HCT116 (cell line): ENCODE data around the gene HS6ST3.

Experiments
- CBX3 ChIP-seq: IDR thresholded peaks from 2 replicates; pipeline ENCODE4 v1.6.1; 2012; ENCODE audit warnings: low read depth
- EZH2 ChIP-seq: fragments of 200-600 bp; sonication (generic); IDR thresholded peaks from 2 replicates; pipeline ENCODE4 v1.6.1; 2017; ENCODE audit warnings: antibody characterized with exemption, mixed run types
- EZH2phosphoT487 ChIP-seq: fragments of 200-600 bp; IDR thresholded peaks from 2 replicates; pipeline ENCODE4 v1.6.1; 2018; ENCODE audit warnings: antibody characterized with exemption, borderline replicate concordance
- JUND ChIP-seq: IDR thresholded peaks from 2 replicates; pipeline ENCODE4 v1.6.1; 2012
- POLR2A ChIP-seq: IDR thresholded peaks from 2 replicates; pipeline ENCODE4 v1.7.0; 2011; ENCODE audit warnings: borderline replicate concordance; ENCODE audit not compliant: insufficient read depth, insufficient read length; ENCODE audit errors: extremely low read depth
- POLR2AphosphoS5 ChIP-seq: IDR thresholded peaks from 2 replicates; pipeline ENCODE4 v1.6.1; 2011; ENCODE audit warnings: mild to moderate bottlenecking, low read depth, low read length, moderate library complexity
- RAD21 ChIP-seq: IDR thresholded peaks from 2 replicates; pipeline ENCODE4 v1.6.1; 2012; ENCODE audit warnings: low read depth, mild to moderate bottlenecking
- SIN3A ChIP-seq: IDR thresholded peaks from 2 replicates; pipeline ENCODE4 v1.6.1; 2012; ENCODE audit warnings: low read depth
- TF ChIP-seq, protein P1 (sequence below), 3 experiments: fragments of 200-600 bp in 1 of 3; sonication (generic) in 1 of 3; IDR thresholded peaks in 2 of 3; conservative IDR thresholded peaks in 1 of 3; 2 replicates each; pipeline ENCODE4 v1.5.1; 2012 to 2017; ENCODE audit warnings: low read depth in 2 of 3, low read length in 2 of 3, antibody characterized with exemption in 1 of 3, borderline replicate concordance in 1 of 3, control low read depth in 1 of 3, mild to moderate bottlenecking in 1 of 3, mixed read lengths in 1 of 3, mixed run types in 1 of 3, moderate library complexity in 1 of 3; ENCODE audit not compliant: insufficient read depth in 1 of 3
- TF ChIP-seq, protein P2 (sequence below): IDR thresholded peaks from 2 replicates; pipeline ENCODE4 v1.6.1; 2012; ENCODE audit warnings: low read depth
- TF ChIP-seq, protein P3 (sequence below): IDR thresholded peaks from 2 replicates; pipeline ENCODE4 v1.6.1; 2012

DNA sequence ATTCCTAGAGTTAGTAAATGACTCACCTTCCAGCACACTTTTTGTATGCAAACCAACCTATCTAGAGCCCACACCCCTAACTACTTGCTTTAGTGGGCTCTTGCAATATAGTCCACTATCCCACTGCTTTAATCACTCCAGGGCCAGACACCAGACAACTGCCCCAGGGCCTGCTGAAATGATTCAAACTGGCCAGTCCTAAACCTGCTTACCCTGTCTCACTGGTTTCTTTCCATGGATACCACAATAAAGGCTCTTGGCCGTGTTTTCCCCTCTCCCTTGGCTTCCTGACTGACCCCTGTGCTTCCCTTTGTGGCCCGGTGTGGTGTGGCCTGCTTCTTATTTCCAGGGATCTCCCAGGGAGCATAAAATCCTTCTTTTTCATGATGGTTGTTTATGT is 14.6 kb downstream of the HS6ST3 start:
- TF ChIP-seq EZH2phosphoT487, result no peak
- TF ChIP-seq, protein P1, sequence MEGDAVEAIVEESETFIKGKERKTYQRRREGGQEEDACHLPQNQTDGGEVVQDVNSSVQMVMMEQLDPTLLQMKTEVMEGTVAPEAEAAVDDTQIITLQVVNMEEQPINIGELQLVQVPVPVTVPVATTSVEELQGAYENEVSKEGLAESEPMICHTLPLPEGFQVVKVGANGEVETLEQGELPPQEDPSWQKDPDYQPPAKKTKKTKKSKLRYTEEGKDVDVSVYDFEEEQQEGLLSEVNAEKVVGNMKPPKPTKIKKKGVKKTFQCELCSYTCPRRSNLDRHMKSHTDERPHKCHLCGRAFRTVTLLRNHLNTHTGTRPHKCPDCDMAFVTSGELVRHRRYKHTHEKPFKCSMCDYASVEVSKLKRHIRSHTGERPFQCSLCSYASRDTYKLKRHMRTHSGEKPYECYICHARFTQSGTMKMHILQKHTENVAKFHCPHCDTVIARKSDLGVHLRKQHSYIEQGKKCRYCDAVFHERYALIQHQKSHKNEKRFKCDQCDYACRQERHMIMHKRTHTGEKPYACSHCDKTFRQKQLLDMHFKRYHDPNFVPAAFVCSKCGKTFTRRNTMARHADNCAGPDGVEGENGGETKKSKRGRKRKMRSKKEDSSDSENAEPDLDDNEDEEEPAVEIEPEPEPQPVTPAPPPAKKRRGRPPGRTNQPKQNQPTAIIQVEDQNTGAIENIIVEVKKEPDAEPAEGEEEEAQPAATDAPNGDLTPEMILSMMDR (IDR thresholded peaks at IDR 0.05 in 2 of 3, conservative IDR thresholded peaks at IDR 0.05 in 1 of 3; ENCODE audit: borderline replicate concordance in 1 of 3, insufficient read depth in 1 of 3, low read depth in 2 of 3, low read length in 2 of 3), result no peak
- TF ChIP-seq SIN3A, result no peak
- TF ChIP-seq CBX3, result no peak
- TF ChIP-seq POLR2A, result no peak
- TF ChIP-seq, protein P2, sequence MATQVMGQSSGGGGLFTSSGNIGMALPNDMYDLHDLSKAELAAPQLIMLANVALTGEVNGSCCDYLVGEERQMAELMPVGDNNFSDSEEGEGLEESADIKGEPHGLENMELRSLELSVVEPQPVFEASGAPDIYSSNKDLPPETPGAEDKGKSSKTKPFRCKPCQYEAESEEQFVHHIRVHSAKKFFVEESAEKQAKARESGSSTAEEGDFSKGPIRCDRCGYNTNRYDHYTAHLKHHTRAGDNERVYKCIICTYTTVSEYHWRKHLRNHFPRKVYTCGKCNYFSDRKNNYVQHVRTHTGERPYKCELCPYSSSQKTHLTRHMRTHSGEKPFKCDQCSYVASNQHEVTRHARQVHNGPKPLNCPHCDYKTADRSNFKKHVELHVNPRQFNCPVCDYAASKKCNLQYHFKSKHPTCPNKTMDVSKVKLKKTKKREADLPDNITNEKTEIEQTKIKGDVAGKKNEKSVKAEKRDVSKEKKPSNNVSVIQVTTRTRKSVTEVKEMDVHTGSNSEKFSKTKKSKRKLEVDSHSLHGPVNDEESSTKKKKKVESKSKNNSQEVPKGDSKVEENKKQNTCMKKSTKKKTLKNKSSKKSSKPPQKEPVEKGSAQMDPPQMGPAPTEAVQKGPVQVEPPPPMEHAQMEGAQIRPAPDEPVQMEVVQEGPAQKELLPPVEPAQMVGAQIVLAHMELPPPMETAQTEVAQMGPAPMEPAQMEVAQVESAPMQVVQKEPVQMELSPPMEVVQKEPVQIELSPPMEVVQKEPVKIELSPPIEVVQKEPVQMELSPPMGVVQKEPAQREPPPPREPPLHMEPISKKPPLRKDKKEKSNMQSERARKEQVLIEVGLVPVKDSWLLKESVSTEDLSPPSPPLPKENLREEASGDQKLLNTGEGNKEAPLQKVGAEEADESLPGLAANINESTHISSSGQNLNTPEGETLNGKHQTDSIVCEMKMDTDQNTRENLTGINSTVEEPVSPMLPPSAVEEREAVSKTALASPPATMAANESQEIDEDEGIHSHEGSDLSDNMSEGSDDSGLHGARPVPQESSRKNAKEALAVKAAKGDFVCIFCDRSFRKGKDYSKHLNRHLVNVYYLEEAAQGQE, result no peak
- TF ChIP-seq EZH2, result no peak
- TF ChIP-seq POLR2AphosphoS5, result no peak
- no peak for TF ChIP-seq RAD21
- TF ChIP-seq, protein P3, sequence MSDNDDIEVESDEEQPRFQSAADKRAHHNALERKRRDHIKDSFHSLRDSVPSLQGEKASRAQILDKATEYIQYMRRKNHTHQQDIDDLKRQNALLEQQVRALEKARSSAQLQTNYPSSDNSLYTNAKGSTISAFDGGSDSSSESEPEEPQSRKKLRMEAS, result no peak
- TF ChIP-seq JUND, result no peak
